GM12874 (cell line): ENCODE results near the gene ZNF559.

Source experiments
- TF ChIP-seq, protein P1 (sequence below): IDR thresholded peaks from 2 replicates; pipeline ENCODE4 v1.5.1; 2011; ENCODE audit warnings: low read depth, mild to moderate bottlenecking, control low read depth, low read length, moderate library complexity; ENCODE audit not compliant: insufficient read depth

The ZNF559 gene

DNA sequence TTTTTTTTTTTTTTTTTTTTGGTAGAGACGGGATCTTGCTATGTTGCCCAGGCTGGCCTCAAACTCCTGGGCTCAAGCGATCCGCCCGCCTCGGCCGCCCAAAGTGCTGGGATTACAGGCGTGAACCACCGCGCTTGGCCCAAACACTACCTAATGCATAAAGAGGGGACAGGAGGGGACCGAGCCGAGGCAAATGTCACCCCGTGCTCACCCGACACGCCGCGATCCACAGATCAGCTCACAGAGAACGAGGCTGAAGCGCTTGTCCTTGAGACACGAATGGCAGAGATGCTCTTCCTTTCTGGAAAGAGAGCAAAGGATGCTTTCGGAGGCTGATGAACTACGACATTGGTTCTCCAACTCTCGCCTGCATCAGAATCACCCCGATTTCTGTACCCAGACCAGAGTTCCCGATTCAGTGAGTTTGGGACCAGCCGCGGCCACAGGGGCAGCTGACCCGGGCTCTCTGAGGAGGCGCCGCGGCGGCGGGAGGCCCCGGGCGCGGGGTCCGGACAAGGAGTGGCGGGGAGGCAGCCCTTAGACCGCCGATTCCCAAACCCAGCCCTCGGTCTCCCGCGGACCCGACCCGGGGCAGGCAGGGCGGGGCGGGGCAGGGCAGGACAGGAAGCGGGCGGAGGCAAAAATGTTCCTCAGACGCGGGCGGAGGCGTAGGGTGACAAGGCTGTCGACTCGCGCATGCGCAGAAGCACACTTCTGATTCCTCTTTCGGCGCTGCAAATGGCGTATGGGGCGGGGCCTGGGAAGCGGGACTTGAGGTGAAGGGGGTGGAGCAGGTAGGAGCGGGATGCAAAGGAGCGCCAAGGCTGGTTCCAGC lies 14.6 kb upstream of the ZNF559 start, which contains the start of gene ZNF699:
Gene ZNF699, minus strand, starts transcription at position 700 of the 835 bp plus-strand sequence. CDS start 4,719 bp downstream, outside the sequence.
- TF ChIP-seq, protein P1, sequence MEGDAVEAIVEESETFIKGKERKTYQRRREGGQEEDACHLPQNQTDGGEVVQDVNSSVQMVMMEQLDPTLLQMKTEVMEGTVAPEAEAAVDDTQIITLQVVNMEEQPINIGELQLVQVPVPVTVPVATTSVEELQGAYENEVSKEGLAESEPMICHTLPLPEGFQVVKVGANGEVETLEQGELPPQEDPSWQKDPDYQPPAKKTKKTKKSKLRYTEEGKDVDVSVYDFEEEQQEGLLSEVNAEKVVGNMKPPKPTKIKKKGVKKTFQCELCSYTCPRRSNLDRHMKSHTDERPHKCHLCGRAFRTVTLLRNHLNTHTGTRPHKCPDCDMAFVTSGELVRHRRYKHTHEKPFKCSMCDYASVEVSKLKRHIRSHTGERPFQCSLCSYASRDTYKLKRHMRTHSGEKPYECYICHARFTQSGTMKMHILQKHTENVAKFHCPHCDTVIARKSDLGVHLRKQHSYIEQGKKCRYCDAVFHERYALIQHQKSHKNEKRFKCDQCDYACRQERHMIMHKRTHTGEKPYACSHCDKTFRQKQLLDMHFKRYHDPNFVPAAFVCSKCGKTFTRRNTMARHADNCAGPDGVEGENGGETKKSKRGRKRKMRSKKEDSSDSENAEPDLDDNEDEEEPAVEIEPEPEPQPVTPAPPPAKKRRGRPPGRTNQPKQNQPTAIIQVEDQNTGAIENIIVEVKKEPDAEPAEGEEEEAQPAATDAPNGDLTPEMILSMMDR, result no peak

DNA sequence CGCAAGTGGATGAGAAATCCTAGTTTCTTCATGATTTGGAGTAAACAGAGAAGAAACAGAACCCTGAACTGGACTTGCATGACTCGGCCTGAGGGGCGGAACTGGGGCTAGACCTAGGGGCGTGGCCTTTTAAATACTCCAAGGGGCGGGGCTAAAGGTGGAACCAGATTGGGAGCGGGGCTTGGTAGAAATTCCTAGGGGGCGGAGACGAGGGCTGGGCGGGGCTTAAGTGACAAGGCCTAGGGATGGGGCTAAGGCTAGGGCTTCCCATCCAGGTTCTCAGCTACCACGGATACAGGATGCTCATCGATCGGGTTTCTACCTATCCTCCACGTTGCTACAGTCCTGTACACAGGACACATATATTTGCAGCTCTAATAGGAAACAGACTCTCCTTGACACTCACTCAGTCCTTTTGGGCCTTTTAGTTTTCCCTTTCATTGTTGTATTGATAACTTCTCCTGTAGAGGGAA lies 14.0 kb upstream of the ZNF559 start:
- TF ChIP-seq, protein P1, result no peak

DNA sequence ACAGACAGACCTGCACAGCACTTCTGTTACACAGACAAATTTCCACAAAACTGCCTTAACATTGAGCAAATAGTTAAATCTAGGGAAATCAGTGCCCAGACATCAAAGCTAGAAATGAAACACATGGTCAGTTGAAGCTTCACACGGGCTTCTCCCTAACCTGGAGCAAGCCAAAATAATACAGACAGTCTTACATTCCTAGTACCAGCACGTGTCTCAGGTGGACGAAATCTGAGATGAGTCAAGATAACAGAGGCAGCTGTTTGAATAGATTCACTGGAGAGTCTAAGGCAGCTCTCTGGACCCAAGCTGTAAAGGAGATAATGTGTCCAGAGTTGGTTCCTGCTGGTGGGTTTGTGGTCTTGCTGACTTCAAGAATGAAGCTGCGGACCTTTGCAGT lies 10.2 kb upstream of the ZNF559 start:
- TF ChIP-seq, protein P1, result no peak

DNA sequence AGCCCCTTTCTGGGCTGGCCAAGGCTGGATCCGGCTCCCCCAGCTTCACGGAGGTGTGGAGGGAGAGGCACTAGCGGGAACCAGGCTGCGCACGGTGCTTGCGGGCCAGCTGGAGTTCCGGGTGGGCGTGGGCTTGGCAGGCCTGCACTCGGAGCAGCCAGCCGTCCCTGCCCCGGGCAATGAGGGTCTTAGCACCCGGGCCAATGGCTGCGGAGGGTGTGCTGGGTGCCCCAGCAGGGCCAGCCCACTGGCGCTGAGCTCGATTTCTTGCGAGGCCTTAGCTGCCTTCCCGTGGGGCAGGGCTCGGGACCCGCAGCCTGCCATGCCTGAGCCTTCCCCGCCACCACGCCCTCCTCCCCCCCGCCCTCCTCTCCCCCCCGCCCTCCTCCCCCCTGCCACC lies 2.6 kb upstream of the ZNF559 start:
- TF ChIP-seq, protein P1, result no peak

DNA sequence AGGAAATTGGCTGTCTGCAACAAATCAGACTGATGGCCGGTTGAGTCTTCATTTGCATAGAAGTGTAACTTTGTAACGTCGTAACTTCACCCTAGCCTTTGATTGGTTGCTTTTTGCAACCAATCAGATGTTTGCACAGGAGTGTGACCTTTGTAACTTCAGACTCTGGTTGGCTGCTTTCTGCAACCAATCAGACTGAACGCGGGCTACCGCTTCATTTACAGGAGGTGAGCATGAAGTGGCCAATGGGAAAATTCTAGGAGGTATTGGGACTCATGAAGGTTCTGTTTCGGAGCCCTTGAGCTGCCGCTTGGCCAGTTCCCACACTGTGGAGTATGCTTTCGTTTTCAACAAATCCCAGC lies 441 bp upstream of the ZNF559 start:
- TF ChIP-seq, protein P1, result no peak

DNA sequence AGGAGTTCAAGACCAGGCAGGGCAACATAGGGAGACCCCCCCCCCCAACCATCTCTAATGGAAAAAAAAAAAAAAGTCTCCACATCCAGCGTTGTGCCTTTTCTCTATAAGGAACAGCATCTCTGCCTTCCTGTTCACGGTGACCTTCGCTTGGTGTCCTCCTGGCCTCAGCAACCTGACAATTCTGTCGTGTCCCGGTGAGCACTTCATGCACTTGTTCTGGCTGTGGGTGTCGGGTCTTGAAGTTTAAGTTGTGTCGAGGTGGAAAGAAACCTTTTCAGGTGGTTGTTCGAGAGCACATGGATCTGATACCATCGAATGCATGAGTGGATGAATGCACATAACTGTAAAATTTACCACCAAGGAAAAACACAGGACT lies 594 bp downstream of the ZNF559 start:
- TF ChIP-seq, protein P1, result no peak

DNA sequence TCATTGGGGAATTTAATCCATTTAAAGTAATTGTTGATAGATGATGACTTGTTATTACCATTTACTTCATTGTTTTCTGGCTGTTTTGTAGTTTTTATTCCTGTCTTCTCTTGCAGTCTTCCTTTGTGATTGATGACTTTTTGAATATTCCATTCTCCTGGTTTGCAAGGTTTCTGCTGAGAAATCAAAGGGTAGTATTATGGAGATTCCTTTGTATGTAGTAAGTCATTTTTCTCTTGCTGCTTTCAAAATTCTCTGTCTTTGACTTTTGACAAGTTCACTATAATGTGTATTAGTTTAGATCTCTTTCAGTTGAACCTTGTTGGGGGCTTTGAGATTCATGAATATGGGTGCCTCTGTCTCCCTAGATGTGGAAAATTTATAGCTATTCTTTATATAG lies 6.0 kb downstream of the ZNF559 start:
- TF ChIP-seq, protein P1, result no peak
